BE2C (cell line): ENCODE data around the gene DEFB129.
"Not testable (repeated sequence)": the region's sequence is repeated elsewhere in the genome, so short reads cannot be mapped to it uniquely, and the experiment has no call there.

Experiments used
- DNase-seq: peaks from one replicate; pipeline ENCODE4 v3.0.0-alpha.2; 2020
- H3K27me3 ChIP-seq: fragments of 250-450 bp; sonication (Bioruptor Pico); 2 replicates; pipeline ENCODE4 v1.5.1; 2020; ENCODE audit warnings: mild to moderate bottlenecking
- H3K36me3 ChIP-seq: fragments of 250-450 bp; sonication (Bioruptor Pico); 2 replicates; pipeline ENCODE4 v1.5.1; 2020; ENCODE audit warnings: mild to moderate bottlenecking
- H3K4me1 ChIP-seq: fragments of 250-450 bp; sonication (Bioruptor Pico); 2 replicates; pipeline ENCODE4 v1.5.1; 2020
- H3K4me3 ChIP-seq: 2 replicates; pipeline ENCODE4 v1.5.1; 2011; ENCODE audit warnings: low read depth, low read length
- H3K9me3 ChIP-seq: fragments of 250-450 bp; sonication (Bioruptor Pico); 2 replicates; pipeline ENCODE4 v1.5.1; 2020
- CTCF ChIP-seq: IDR thresholded peaks from 2 replicates; pipeline ENCODE4 v1.5.1; 2012; ENCODE audit warnings: mild to moderate bottlenecking, low read depth, low read length

Gene DEFB129

GRCh38 chr20:219290-220115 lies 7.6 kb upstream of the DEFB129 start:
- H3K4me1 ChIP-seq: no peaks in the 10 kb centered on the region
- H3K4me3 ChIP-seq: no peak overlapping the region
- H3K27me3 ChIP-seq: no peaks in the 10 kb centered on the region
- TF ChIP-seq CTCF: peak; percentile 21; the same call in 1 of the 2 replicates
- no peaks in the 10 kb centered on the region for H3K36me3 ChIP-seq
- no peaks in the 10 kb centered on the region for H3K9me3 ChIP-seq
- no peak for DNase-seq

GRCh38 chr20:221258-221830 lies 5.7 kb upstream of the DEFB129 start:
- no peaks in the 10 kb centered on the region for H3K27me3 ChIP-seq
- H3K4me1 ChIP-seq: no peaks in the 10 kb centered on the region
- DNase-seq: no peak
- TF ChIP-seq CTCF: no peak
- no peaks in the 10 kb centered on the region for H3K36me3 ChIP-seq
- no peak overlapping the region for H3K4me3 ChIP-seq
- H3K9me3 ChIP-seq: no peaks in the 10 kb centered on the region

GRCh38 chr20:225879-226278 lies 1.2 kb upstream of the DEFB129 start:
- not testable (repeated sequence) for H3K36me3 ChIP-seq, H3K4me1 ChIP-seq, DNase-seq, H3K9me3 ChIP-seq, H3K27me3 ChIP-seq, H3K4me3 ChIP-seq

- Histone ChIP-seq H3K27me3 (no peaks in the 10 kb centered on the region), H3K4me3 (no peak overlapping the region), H3K36me3 (no peaks in the 10 kb centered on the region), H3K9me3 (no peaks in the 10 kb centered on the region), H3K4me1 (no peaks in the 10 kb centered on the region)
- no peak for TF ChIP-seq CTCF
- DNase-seq: no peak
Measured at GRCh38 chr20:227439-228105, 514 bp downstream of the DEFB129 start.

- no peaks in the 10 kb centered on the region for H3K36me3 ChIP-seq
- no peaks in the 10 kb centered on the region for H3K9me3 ChIP-seq
- no peaks in the 10 kb centered on the region for H3K4me1 ChIP-seq
- no peak for DNase-seq
- no peak overlapping the region for H3K4me3 ChIP-seq
- no peaks in the 10 kb centered on the region for H3K27me3 ChIP-seq
- TF ChIP-seq CTCF: no peak
Measured at GRCh38 chr20:235891-236290, 8.8 kb downstream of the DEFB129 start.

- H3K4me3 ChIP-seq: no peak overlapping the region
- no peaks in the 10 kb centered on the region for H3K4me1 ChIP-seq
- no peaks in the 10 kb centered on the region for H3K9me3 ChIP-seq
- no peaks in the 10 kb centered on the region for H3K36me3 ChIP-seq
- DNase-seq: no peak
- no peaks in the 10 kb centered on the region; the same call in 1 of the 2 replicates for H3K27me3 ChIP-seq
- no peak for TF ChIP-seq CTCF
Measured at GRCh38 chr20:237489-237888, 10.4 kb downstream of the DEFB129 start.
